SH-SY5Y (cell line): ENCODE data around the gene RAP1GAP2.

Experiments used
- GATA2 ChIP-seq: IDR thresholded peaks from 2 replicates; pipeline ENCODE4 v1.6.1; 2011; ENCODE audit warnings: mild to moderate bottlenecking, low read depth, low read length
- GATA3 ChIP-seq: IDR thresholded peaks from 2 replicates; pipeline ENCODE4 v1.6.1; 2011; ENCODE audit warnings: low read depth, mild to moderate bottlenecking, low read length, moderate library complexity

DNA sequence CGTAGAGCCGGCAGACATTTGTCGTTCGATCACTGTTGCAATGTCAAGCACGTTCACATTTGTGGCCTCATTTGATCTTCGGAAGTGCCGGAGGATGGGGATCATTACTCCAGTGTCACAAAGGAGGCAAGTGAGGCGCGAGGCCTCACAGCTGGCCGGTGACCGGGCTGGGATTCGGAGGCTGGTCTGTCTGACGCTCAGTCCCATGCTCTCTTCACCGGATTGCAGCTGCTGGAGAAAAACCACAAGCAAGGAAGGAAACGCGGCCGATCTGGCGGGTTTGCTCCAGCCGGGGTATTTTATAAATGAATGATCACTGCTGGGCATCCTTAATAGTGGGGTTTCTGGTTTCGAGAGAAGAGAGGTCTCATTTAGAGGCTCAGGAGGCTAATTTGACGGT is 139.4 kb downstream of the RAP1GAP2 start:
- no peak for TF ChIP-seq GATA3
- TF ChIP-seq GATA2 = no peak
